IPS-NIHi11 (cell line): ENCODE data around the gene XRCC1.
"Not testable (repeated sequence)": the region's sequence is repeated elsewhere in the genome, so short reads cannot be mapped to it uniquely, and the experiment has no call there.

Source experiments
- DNase-seq: peaks from one replicate; pipeline ENCODE4 v3.0.0; 2012; ENCODE audit warnings: mixed read lengths, low spot score

XRCC1 gene

GRCh38 chr19:43575156-43575950, at the start of gene XRCC1, which contains the start of gene PINLYP:
Gene XRCC1 (minus strand): TSS chr19:43575527. CDS start chr19:43575458, 69 bp downstream.
Gene PINLYP (plus strand): TSS chr19:43575801. CDS start chr19:43577192, 1,391 bp downstream.
- peak; percentile 98 for DNase-seq

- peak; percentile 88 for DNase-seq
Measured at GRCh38 chr19:43624933-43625332, 49.6 kb upstream of the XRCC1 start.

DNA sequence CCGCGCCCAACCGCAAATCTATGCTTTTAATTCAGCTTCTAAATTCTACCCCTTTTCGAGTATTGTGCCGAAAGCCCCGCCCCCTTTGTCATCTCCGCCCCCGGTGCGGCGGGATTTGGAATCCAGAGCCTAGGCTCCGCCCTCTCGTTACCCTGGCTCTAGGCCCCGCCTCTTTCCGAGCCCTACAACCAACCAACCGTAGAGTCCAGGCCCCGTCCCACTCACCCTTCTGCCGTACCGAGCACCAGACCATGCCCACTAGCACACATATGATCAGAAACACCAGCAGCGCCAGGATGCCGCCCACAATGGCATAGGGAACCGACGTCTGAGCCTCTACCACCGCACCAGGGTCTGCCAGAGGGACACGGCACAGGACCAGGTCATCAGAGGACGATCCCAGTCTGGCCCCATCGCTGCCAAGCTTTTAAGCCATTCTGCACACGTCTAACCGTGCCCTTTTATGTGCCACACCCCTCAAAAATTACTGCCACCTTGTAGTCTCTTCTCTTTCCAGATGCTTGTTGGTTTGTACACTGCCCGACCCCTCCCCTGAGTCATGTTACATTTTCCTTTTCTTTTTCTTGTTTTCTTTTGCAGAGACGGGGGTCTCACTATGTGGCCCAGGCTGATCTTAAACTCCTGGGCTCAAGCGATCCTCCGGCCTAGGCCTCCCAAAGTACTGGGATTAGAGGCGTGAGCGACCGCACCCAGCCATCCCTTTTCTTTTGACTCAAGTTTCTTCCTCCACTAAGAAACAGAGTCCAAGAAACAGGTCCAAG, 48.8 kb upstream of the XRCC1 start:
- peak; percentile 77 for DNase-seq

DNA sequence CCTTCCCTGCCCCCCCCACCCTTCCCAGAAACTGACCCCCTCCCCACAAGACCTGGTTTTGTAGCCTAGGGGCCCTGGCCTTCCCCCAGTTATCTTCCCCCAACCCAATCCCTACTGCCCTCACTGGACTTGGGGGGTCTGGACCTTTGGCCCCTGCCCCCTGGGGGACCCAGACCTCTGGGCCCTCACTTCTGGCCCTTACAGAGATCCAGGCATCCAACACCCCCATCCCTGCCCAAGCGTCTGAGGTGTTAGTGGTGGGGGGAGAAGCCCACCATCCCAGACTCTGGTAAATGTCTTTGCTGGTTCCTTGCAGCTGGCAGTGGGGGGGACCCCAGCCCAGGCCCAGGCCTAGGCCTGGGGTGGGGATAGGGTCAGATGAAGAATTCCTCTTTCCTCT, 47.6 kb upstream of the XRCC1 start:
- DNase-seq = no peak

GRCh38 chr19:43622070-43622469, 46.7 kb upstream of the XRCC1 start:
- DNase-seq = no peak

GRCh38 chr19:43620061-43621001, 45.0 kb upstream of the XRCC1 start:
- DNase-seq = no peak

GRCh38 chr19:43619262-43620060, 44.1 kb upstream of the XRCC1 start, which contains the start of gene ZNF428:
Gene ZNF428 (minus strand): TSS chr19:43619629. CDS start chr19:43614304, 5,325 bp downstream.
- peak; percentile 90 for DNase-seq

- peak; percentile 65 for DNase-seq
Measured at GRCh38 chr19:43618921-43619261, 43.6 kb upstream of the XRCC1 start.

DNA sequence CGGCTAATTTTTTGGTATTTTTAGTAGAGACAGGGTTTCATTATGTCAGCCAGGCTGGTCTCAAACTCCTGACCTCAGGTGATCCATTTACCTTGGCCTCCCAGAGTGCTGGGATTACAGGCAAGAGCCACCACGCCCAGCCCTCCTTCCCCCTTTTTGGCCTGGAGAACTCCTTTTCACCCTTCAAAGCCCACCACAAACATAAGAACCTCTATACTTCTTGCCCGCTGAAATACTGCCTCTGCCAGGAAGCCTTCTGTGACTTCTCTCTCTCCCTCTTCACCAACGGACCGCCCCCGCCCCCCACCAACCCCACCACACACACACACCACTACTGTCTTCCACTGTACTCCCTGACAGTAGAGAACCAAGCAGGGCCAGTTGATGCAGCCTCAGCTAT, 41.6 kb upstream of the XRCC1 start:
- DNase-seq = no peak

DNA sequence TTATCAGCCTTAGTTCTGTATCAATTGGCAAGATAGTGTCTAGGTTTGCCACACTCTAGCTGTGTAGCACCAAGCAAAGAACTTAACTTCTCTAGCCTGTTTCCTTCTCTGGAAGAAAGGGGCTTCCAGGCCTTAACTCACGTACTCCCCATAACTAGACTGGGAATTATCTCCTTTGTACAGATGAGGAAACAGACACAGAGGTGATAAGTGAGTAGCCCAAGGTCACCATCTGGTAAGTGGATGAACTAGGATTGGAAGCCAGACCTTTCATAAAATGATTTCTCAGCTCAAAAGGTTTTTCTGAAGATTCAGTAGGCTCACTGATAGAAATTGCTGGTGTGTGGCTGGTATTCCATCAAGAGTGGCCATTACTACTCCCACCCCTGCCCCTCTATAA, 41.0 kb upstream of the XRCC1 start:
- DNase-seq = no peak

DNA sequence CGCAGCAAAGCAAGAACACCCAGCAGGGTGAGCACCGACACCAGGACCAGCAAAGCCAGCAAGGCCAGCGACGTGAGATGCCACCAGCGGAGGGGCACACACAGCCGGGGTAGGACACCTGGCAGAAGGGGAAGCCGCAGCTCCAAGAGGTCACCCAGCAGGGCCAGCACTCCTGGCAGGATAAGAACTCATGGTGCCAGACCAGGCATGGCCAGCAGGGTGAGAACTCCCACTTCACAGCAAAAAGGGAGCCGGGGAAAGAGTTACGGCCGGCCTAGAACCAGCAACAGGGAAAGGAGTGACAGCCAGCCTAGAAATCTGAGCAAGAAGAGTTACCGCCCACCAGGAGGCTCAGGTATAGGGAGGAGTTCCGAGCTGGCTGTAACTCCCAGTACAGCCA, 37.0 kb upstream of the XRCC1 start:
- no peak for DNase-seq

GRCh38 chr19:43611788-43612187, 36.5 kb upstream of the XRCC1 start, which contains the start of gene SRRM5:
Gene SRRM5 (plus strand): TSS chr19:43612088. CDS start chr19:43612122, 34 bp downstream.
- DNase-seq = no peak

GRCh38 chr19:43610493-43610892, 35.2 kb upstream of the XRCC1 start:
- no peak for DNase-seq

DNA sequence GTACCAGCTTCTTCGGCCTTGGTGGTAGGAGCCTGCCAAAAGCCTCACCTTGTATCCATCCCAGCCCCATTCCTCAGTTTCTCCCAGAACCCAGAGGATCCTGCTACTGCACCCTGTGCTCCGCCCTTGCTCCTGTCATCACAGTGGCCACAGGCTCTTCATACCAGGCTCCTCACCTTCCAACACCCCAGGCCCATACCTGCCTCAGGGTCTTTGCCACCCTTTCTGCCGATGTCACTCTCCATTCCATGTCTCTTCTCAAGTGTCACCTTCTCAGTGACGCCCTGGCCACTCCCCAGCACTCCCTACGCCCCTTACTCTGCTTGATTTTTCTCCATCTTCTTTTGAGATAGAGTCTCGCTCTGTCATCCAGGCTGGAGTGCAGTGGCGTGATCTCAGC, 34.5 kb upstream of the XRCC1 start:
- DNase-seq = no peak

- no peak for DNase-seq
Measured at GRCh38 chr19:43607238-43608205, 32.2 kb upstream of the XRCC1 start.

DNA sequence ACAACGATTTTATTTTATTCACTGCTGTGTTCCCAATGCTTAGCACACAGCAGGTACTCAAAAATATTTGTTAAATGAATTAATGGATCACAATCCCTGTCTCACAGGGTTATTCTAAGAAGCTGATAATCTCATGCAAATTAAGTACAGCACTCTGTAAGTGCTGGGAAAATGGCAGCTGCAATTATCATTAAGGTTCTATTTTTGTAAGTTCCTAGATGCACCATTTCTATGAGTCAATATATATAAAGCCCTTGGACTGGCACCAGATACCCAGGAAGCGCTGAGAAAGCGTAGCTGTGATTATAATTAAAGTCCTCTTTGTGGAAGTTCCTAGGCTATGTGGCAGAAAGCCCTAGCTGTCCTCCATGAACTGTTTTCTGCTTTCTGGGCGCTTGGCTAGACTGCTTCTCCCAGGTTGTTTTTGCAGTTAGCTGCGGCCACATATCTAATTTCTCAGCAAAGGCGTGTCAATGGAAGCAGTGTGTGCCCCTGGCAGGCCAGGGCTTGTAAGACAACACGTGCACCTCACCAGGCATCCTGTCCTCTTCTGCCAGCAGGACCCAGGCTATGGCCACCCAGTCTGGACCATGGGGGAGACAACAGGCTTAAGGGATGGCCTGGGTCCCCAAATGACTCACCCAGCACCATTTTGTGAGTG, 31.4 kb upstream of the XRCC1 start:
- DNase-seq = no peak

- DNase-seq = no peak
Measured at GRCh38 chr19:43605875-43606568, 30.7 kb upstream of the XRCC1 start.

GRCh38 chr19:43600326-43600725, 25.0 kb upstream of the XRCC1 start:
- DNase-seq = not testable (repeated sequence)
